GM21526 (cell line): ENCODE measurements around the gene ARRB1.
"Not testable (repeated sequence)": the region's sequence is repeated elsewhere in the genome, so short reads cannot be mapped to it uniquely, and the experiment has no call there.

ENCODE experiments used
- ATAC-seq: cut with Tn5 transposase; IDR thresholded peaks from one replicate; pipeline ENCODE4 v1.9.1; 2021; ENCODE audit warnings: moderate library complexity; ENCODE audit not compliant: unreplicated experiment, low FRiP score

The ARRB1 gene

DNA sequence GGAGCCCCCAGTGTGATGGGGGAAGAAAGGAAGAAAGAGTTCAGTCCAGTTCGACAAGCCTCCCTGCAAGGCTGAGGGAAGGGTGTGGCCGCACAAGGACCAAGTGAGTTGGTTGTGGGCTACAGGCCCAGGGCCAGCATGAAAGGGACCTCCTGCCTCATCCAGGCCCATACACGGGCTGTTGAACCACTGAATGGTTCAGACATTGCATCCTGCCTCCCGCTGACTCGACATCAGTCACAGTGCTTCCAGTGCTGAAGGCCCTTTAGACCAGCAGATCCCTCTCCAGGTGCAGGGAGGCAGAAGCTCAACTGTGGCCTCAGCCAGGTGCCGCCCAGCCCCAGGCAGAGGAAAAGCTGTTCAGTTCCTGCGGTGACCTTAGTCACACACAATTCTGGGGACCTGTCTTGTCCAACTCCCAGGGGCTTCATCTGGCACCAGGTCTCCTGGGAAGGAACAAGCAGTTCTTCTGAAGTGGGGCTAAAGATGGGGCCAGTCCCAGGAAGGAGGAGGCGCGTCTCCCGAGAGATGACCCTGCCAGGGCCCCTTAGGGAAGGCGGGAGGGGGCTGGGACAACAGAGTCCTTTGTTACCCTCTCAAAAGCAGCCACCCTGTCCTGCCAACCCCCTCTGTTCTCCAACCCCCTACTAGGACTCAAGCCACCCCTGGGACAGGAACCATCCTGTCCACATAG is 6.6 kb downstream of the ARRB1 start:
- ATAC-seq: no peak

DNA sequence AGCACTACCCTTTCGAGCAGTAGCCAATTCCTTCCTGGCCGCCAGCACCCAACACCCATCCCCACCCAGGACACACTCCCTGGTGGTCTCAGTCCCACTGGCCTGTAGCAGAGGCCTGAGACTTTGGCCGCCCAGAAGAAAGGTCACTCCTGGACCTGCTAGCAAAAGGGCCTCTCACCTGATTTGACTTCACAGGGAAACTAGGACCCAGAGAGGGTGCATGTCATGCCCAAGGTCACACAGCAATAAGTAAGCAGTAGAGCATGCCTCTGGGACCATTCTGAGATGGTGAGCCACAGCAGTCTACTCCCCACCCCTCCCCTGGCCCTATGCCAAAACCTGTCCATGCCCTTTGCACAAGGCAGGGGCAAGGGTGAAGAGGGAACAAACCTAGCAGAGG is 7.3 kb downstream of the ARRB1 start:
- no peak for ATAC-seq

DNA sequence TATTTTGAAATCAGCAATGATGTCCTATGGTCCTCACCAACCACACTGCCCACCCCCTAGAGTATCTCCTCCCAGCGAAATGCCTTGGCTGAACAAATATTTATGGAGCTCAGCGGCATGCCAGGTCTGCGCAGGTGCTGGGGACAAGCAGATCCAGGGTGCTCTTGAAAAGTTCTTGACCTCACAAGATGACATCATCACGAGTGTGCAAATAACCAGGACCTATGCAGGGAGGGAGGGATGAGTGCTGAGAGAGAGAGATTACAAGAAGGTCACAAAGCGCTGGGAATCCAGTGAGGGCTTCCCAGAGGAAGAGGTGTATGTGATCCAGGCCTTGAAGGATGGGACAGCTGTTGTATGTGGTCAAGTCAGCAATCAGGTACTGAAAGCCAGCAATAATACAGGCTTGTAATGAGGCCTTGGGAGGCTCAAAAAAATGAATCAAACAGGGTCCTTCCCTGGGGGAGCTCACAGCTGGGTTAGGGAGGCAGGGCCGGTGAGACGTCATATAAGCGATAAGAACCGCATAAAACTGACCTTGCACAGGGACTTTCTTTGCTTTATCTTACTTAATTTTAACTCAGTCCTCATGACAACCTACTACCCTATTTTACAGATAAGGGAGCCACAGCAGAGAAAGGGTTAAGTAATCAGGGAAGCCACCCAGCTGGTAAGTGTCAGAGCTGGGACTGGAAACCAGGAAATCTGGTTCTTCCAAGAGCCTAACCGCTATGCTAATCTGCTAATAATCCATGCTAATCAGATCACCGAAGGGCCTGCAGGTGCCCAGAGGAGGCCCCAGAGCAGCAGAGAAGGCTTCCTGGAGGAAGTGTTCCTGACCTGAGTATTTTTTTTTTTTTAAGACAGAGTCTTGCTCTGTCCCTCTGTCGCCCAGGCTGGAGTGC is 8.2 kb downstream of the ARRB1 start:
- ATAC-seq: no peak

DNA sequence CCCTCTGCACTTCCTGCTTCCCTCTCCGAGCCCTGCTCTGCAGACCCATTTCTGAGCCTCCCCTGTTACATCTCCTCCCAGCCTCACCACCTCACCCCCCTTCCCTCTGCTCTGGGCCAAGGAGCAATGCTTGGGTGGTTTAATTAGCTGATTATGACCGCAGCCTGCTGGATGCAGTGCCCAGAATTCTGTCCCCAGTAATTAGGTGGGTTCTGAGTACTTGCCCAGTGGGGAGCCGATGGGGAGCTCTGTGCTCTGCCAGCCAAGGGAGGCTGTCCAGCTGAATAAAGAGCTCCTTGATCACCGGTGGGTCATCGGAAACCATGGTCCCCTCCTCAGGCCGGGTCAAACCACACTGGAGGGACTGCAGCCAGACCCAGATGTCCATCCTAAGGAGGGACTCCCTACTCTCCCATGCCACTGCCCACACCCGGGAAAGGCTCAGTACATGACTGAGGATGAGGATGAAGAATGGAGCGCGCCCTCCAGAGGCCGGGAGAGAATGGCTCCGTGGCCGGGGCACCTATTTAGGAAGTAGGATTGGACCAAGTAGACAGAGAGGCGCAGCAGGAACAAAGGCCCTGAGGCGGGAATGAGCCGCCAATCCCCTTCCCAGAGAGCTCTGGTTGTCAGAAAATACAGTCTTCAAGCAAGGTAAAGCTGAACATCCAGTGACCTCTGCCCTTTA is 9.1 kb downstream of the ARRB1 start:
- ATAC-seq: no peak

DNA sequence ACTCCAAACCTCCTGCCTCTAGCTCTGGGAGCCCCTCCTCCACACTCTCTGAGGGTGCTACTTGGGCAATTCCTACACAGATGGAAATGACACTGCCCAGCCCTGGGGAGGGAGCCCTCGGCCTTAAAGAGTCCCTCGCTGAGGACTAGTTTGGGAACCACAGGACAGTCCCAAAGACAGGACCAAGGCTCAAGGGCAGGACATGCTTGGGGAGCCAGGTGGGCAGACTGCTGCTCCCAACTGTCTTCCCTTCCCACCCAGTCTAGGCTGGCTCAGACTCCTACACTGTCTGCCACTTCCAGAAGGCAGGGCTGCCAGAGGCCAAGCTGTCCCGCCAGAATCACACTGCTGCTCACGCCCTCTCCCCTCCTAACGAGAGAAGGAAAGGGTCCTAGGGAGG is 9.8 kb downstream of the ARRB1 start:
- no peak for ATAC-seq

DNA sequence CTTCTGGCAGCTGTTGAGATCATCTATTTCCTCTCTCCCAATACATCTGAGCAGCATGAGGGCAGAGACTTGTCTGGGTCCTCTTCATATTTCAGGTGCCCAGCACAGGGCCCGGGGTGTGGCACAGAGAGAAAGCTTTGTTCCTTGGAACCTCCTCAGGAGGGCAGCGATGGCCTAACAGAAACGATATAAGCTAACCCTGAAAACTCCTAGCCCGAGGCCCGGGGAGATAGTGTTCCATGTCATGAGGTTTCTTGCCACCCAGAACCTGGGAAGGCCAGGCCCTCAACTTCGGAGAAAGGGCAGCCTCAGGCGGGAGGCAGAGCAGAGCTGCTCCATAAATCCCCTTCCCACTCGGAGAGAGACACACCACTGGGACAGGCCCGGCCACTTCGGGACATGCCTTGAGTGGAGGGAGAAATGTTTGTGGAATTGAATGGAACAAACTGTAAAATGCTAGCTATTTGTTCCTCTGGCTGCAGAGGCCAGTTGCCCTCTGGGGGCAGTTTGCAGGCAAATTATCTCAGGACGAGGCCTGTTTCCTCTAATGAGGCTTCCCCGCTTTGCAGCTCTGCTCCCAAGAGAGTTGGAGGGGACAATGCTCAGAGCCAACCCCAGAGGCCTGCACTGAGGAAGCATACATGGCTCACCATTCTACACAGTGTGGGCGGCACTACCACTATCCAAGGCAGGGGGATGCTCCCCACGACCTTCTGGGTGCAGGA is 11.6 kb downstream of the ARRB1 start:
- ATAC-seq: no peak

DNA sequence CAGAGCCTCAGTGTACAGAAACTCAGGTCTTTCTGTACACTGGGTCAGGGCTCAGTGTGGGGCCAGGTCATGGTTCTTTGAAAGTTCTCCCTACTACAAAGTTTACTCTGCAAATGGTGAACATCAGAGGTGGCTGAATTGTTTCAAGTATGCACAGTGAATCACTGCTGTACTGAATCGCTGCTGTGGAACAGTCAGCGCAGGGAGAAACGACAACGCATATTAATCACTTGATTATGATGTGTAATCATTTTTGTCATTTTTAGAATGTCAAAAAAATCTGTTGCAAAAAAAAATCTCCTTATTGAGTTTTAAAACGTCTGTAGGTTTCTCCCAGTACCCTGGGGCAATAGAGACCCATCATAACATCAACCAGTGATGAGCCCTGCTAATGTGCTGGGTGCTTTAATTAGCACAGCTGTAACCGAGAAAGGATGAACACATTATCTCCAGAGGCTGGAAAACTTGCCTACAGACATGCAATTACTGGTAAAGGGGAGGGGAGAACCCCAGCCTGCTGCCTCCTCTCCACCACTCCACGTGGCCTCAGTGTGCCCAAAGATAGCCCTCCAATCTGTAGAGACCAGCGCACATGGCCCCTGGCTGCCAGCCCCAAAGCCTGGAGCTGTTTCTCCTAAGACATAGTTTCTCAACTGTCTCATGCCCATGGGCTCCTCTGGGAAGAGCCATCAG is 12.8 kb downstream of the ARRB1 start:
- no peak for ATAC-seq

DNA sequence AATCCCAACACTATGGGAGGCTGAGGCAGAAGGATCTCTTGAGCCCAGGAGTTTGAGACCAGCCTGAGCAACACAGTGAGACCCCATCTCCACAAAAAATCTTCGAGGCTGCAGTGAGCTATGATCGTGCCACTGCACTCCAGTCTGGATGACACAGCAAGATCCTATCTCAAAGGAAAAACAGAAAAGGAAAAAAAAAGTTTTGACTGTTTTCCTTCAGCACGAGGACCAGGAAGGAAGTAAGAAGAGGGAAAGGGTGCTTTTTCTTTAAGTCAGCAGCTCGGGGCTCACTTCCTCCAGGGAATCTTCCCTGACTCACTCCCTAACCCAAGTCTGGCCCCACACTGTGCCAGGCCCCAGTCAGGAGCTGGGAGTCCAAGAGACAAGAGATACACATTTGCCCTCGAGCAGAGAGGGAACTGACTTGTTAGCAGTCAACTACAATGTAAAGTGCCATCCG is 14.2 kb downstream of the ARRB1 start:
- no peak for ATAC-seq

DNA sequence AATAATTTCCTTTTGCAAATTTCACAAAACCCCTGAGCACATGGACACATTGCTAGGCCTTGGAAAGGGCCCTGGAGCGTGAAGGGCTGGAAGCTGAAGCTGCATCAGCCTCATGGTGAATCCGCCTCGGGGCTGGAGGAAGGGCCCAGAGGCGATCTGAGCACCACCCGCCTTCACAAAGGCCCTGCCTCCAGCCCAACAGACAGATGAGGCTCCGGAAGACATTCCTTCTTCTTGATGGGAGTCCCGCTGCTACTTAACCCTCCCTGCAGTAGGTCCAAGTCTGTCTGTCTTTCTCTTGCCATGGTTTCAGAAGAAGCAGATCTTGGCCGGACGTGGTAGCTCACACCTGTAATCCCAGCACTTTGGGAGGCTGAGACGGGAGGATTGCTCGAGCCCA is 16.5 kb downstream of the ARRB1 start:
- no peak for ATAC-seq

DNA sequence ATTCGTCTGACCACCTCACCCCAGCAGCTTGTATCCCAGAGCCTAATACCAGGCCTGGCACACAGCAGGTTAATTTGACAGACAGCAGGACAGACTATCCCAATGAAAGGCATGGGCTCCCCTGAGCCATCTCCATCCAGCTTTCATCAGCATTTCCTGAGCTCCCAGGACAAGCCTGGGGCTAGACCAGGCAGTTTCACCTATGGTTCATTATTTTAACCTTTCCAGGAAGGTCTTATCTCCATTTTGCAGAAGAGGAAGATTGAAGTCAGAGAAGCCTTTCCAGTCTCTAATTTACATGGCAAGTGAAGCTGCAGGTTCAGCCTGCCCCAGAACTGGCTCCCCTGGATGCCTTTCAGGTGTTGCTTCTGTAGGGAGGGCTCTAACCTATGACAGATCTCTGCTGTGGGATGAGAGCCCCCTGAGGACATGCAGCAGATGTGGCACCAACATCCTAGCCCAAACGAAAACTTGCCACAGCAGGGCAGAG is 17.0 kb downstream of the ARRB1 start:
- no peak for ATAC-seq

DNA sequence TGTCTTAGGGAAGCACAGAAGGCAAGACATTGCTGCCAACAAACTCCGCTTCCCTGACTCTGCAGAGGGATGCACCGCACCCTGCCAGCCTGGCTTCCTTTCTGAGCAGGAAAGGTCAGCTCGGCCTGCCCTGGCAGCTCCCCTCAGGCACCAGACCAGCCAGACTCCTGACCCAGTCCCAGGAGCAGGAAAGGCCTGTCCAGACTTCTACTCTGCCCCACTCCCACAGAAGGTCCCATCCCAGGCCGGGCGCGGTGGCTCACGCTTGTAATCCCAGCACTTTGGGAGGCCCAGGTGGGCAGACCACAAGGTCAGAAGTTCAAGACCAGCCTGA is 17.7 kb downstream of the ARRB1 start:
- ATAC-seq: no peak

DNA sequence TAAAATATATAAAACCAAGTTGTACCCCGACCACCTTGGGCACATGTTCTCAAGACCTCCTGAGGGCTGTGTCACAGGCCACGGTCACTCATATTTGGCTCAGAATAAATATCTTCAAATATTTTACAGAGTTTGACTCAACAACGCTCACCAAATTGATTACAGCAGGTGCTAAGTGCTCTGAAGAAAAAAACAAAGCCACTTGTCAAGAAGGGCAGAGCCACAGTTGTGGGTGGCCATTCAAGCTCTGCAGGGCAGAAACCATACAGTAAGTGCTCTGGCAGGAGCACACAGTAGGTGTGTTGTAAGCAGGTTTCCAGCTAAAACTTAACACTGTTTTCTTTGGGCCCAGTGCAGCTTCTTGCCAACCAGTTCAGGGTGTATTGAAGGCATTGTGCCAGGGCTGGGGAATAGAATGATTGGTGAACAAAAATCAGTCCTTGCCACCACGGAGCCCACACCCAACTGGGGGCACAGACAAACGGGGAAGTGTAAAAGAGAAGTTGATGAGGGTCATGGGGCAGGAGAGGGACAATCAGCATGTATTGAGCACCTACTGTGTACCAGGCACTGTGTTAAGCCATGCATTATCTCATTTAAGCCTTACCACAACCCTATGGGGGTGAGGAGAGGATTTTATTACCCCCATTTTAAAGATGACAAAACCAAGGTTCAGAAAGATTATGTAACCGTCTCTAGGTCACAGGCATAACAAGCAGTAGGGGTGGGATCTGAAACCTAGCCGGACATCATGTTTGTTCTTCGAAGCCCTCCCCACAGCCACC is 18.2 kb downstream of the ARRB1 start:
- no peak for ATAC-seq

DNA sequence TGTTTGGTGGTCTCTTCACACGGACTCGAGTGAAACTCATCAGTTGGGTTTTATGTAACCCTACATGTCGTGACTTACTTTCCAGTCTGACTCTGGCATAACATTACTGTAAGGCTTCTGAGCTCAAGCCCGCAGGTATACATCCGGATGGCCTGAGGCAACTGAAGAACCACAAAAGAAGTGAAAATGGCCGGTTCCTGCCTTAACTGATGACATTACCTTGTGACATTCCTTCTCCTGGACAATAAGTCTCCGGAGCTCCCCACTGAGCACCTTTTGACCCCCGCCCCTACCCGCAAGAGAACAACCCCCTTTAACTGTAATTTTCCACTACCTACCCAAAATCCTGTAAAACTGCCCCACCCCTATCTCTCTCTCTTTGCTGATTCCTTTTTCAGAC is 19.7 kb downstream of the ARRB1 start:
- ATAC-seq: not testable (repeated sequence)

DNA sequence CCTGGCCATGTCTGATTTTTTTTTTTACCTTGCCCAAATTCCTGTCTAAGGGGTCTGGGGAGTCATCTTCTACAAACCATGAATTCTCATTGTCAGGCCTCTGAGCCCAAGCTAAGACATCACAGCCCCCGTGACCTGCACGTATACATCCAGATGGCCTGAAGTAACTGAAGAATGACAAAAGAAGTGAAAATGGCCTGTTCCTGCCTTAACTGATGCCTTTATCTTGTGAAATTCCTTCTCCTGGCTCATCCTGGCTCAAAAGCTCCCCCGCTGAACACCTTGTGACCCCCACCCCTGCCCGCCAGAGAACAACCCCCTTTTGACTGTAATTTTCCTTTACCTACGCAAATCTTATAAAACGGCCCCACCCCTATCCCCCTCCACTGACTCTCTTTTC is 20.2 kb downstream of the ARRB1 start:
- not testable (repeated sequence) for ATAC-seq

DNA sequence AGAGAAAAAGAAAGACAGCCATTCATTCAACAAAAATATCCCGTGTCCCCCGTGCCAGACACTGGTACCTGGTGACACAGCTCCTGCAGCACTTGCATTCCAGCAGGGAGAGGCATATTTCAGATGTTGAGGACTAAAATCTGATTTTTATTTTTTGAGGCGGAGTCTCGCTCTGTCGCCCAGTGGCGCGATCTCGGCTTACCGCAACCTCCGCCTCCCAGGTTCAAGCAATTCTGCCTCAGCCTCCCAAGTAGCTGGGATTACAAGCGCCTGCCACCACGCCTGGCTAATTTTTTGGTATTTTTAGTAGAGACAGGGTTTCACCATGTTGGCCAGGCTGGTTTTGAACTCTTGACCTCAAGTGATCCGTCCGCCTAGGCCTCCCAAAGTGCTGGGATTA is 20.6 kb downstream of the ARRB1 start:
- ATAC-seq: not testable (repeated sequence)

DNA sequence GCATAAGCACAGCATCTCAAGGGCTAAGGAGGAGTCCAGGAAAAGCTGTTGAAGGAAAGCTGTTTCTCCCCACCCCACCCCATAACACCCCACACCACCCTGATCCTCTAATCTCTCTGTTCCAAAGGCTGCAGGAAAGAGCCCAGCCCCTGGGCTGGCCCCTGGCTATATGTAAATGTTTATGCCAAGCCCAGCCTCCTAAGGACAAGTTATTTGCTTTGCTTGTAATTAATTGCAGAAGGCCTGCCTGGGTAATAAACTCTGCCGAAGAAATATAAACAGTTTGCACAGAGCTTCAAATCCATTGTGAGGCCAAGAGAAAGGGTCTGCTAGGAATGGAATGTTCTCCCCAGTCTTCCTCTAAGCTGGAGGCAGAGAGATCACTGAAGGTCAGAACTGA is 21.2 kb downstream of the ARRB1 start:
- no peak for ATAC-seq

DNA sequence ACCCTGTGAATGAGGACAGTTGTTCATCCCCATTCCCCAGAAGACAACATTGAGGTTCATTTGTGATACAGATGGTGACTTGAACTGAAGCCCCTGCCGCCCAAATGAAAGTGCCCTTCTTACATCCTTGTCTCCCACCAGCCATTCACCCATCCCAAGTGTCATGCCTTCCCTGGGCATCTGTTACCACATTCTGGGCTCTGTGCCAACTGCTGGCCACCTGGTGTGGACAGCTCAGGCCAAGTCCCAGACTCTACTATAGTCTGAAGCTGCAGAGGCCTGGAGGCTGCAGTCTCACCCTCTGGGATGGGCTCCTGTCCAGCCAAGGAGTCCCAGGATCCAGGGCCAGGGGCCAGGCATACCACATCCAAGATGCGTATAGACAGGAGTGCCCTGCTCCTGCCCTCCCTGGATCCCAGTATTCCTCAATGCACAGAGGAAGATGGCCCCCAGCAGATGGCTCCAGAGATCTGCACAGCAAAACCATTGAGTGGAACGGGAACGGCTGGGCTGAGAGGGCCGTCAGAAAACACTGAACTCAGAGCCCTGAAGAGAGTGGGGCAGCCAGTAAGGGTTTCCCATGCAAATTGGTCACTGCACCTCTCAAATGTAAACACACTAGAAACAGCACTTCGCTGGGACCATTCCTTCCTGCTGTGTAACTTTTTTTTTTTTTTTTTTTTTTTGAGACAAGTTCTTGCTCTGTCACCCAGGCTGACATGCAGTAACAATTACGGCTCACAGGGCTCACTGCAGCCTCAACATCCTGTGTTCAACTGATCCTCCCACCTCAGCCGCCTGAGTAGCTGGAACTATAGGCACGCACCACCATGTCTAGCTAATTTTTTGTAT is 22.8 kb downstream of the ARRB1 start:
- ATAC-seq: no peak

DNA sequence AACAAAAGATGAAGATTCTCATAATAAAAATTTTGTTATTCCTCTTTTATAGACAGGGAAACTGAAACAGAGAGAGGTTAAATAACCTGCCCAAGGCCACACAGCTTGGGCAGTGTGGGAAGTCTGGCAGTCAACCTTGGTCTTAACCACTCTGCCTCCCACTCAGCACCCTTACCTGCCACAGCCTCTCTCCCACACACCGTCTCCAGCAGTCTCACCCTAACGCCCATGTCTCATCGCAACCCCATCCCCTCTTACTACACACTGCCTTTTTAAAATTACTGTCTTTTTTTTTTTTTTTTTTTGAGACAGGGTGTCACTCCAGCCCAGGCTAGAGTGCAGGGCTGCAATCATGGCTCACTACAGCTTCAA is 25.0 kb downstream of the ARRB1 start:
- ATAC-seq: no peak
